C4-2B (cell line): ENCODE results near the gene B3GALT2.

Source experiments
- CTCF ChIP-seq: fragments of 450-650 bp; conservative IDR thresholded peaks from 2 replicates; pipeline ENCODE4 v1.5.1; 2017; ENCODE audit warnings: mild to moderate bottlenecking
- ZFX ChIP-seq: fragments of 450-650 bp; IDR thresholded peaks from 2 replicates; pipeline ENCODE4 v1.6.1; 2017

- TF ChIP-seq CTCF (no peak), ZFX (no peak)
These were observed 14.6 kb upstream of the B3GALT2 start for GRCh38 chr1:193201021-193201420.
